GM23338 (cell line): Measurements from ENCODE around the gene MIF. TPM values are rescaled to one million over a fixed set of nuclear protein-coding genes. Genes with fewer than 3 reads are reported as not detected.

Source experiments
- ATAC-seq: fragments of 200-7000 bp; cut with Tn5 transposase; 3 replicates; pipeline ENCODE4 v1.9.1; 2020
- DNase-seq: peaks from one replicate; pipeline ENCODE4 v3.0.0-alpha.2; 2015; ENCODE audit warnings: low spot score
- H2AFZ ChIP-seq: fragments of 200-600 bp; sonication (generic); 2 replicates; pipeline ENCODE4 v1.8.0; 2016; ENCODE audit warnings: antibody characterized with exemption, mild to moderate bottlenecking, moderate library complexity
- H3F3A ChIP-seq: fragments of 200-600 bp; sonication (generic); replicated peaks from 2 replicates; pipeline ENCODE4 v1.8.0; 2017; ENCODE audit warnings: antibody characterized with exemption, mixed run types, low read depth
- H3K27ac ChIP-seq: fragments of 200-600 bp; sonication (generic); 2 replicates; pipeline ENCODE4 v1.6.1; 2016; ENCODE audit warnings: low read depth
- H3K27me3 ChIP-seq: fragments of 200-600 bp; sonication (generic); 2 replicates; pipeline ENCODE4 v1.8.0; 2016; ENCODE audit warnings: mild to moderate bottlenecking, mixed run types, moderate library complexity; ENCODE audit not compliant: insufficient read depth
- H3K36me3 ChIP-seq: fragments of 200-600 bp; sonication (generic); 2 replicates; pipeline ENCODE4 v1.8.0; 2016; ENCODE audit warnings: mild to moderate bottlenecking; ENCODE audit not compliant: insufficient read depth
- H3K4me1 ChIP-seq: fragments of 200-600 bp; sonication (generic); 2 replicates; pipeline ENCODE4 v1.8.0; 2016; ENCODE audit warnings: mild to moderate bottlenecking, moderate library complexity; ENCODE audit not compliant: insufficient read depth
- H3K4me2 ChIP-seq: fragments of 200-600 bp; sonication (generic); 2 replicates; pipeline ENCODE4 v1.7.1; 2017; ENCODE audit warnings: mixed run types
- H3K4me3 ChIP-seq: fragments of 200-600 bp; sonication (generic); 2 replicates; pipeline ENCODE4 v1.6.1; 2016; ENCODE audit warnings: mixed run types
- H3K79me2 ChIP-seq: fragments of 200-600 bp; sonication (generic); replicated peaks from 2 replicates; pipeline ENCODE4 v1.8.0; 2017; ENCODE audit warnings: mild to moderate bottlenecking; ENCODE audit not compliant: insufficient read depth
- H3K9me2 ChIP-seq: fragments of 200-600 bp; sonication (generic); 2 replicates; pipeline ENCODE4 v1.8.0; 2017; ENCODE audit not compliant: insufficient read depth
- H4K20me1 ChIP-seq: fragments of 200-600 bp; sonication (generic); replicated peaks from 2 replicates; pipeline ENCODE4 v1.8.0; 2017; ENCODE audit warnings: mild to moderate bottlenecking; ENCODE audit not compliant: insufficient read depth
- H3K27ac Mint-ChIP-seq: 2 replicates; pipeline ENCODE4 v1.8.0; 2020; ENCODE audit warnings: inconsistent platforms, mild to moderate bottlenecking, moderate library complexity, mixed read lengths
- H3K27me3 Mint-ChIP-seq: 3 replicates; pipeline ENCODE4 v1.8.0; 2022; ENCODE audit warnings: low read depth, mild to moderate bottlenecking, moderate library complexity, mixed read lengths, inconsistent platforms; ENCODE audit not compliant: insufficient read depth, poor library complexity
- H3K36me3 Mint-ChIP-seq: 3 replicates; pipeline ENCODE4 v1.8.0; 2021; ENCODE audit warnings: low read depth, mild to moderate bottlenecking, inconsistent platforms, moderate library complexity, mixed read lengths
- H3K4me1 Mint-ChIP-seq: 3 replicates; pipeline ENCODE4 v1.8.0; 2020; ENCODE audit warnings: mild to moderate bottlenecking, inconsistent platforms, mixed read lengths
- H3K4me3 Mint-ChIP-seq: 3 replicates; pipeline ENCODE4 v1.8.0; 2021; ENCODE audit warnings: moderate library complexity, mild to moderate bottlenecking, inconsistent platforms, mixed read lengths
- H3K9me3 Mint-ChIP-seq: 3 replicates; pipeline ENCODE4 v1.8.0; 2020; ENCODE audit warnings: moderate library complexity, mild to moderate bottlenecking, inconsistent platforms, mixed read lengths
- CREB1 ChIP-seq: fragments of 250-450 bp; sonication (Bioruptor Pico); IDR thresholded peaks from 2 replicates; pipeline ENCODE4 v1.5.0; 2020; ENCODE audit warnings: low read depth, mild to moderate bottlenecking, moderate library complexity
- EZH2 ChIP-seq: fragments of 200-600 bp; sonication (generic); IDR thresholded peaks from one replicate; pipeline ENCODE4 v1.8.0; 2017; ENCODE audit warnings: antibody characterized with exemption, mild to moderate bottlenecking, low read depth; ENCODE audit not compliant: unreplicated experiment
- EZH2phosphoT487 ChIP-seq: fragments of 200-600 bp; sonication (generic); IDR thresholded peaks from one replicate; pipeline ENCODE4 v1.8.1; 2018; ENCODE audit warnings: antibody characterized with exemption; ENCODE audit not compliant: unreplicated experiment
- JUNB ChIP-seq: IDR thresholded peaks from one replicate; pipeline ENCODE4 v1.6.1; 2016; ENCODE audit warnings: antibody characterized with exemption; ENCODE audit not compliant: unreplicated experiment
- POLR2AphosphoS5 ChIP-seq: IDR thresholded peaks from 2 replicates; pipeline ENCODE4 v1.6.1; 2016; ENCODE audit warnings: antibody characterized with exemption, low read depth
- STAT1 ChIP-seq: IDR thresholded peaks from one replicate; pipeline ENCODE4 v1.6.1; 2016; ENCODE audit warnings: antibody characterized with exemption; ENCODE audit not compliant: unreplicated experiment
- ZNF114 ChIP-seq: fragments of 250-450 bp; sonication (Bioruptor Pico); IDR thresholded peaks from 2 replicates; pipeline ENCODE4 v1.5.0; 2020; ENCODE audit warnings: mild to moderate bottlenecking, moderate library complexity
- ZNF331 ChIP-seq: fragments of 250-450 bp; sonication (Bioruptor Pico); IDR thresholded peaks from 2 replicates; pipeline ENCODE4 v1.5.0; 2020; ENCODE audit warnings: low read depth, mild to moderate bottlenecking, moderate library complexity
- polyA plus RNA-seq: library from polyadenylated mRNA; unstranded; fragments of >200 nt; fragmentation: Nextera tagmentation; extraction: Ambion mirVana; gene quantifications from 2 replicates; pipeline ENCODE4 v1.2.1, GENCODE V29; 2016
- total RNA-seq: library from RNA; depleted of rRNA; stranded (reverse); fragments of >200 nt; shearing (Covaris generic); gene quantifications from 2 replicates; pipeline ENCODE4 v1.2.3, GENCODE V29; 2014
- TF ChIP-seq, protein P1 (sequence below), 2 experiments: fragments of 200-600 bp in 1 of 2; sonication (generic) in 1 of 2; conservative IDR thresholded peaks; 2 replicates each; pipeline versions ENCODE4 v1.5.1 to v1.6.1; 2016 to 2017; ENCODE audit warnings: antibody characterized with exemption in 2 of 2, low read depth in 2 of 2, mild to moderate bottlenecking in 2 of 2, moderate library complexity in 1 of 2
- TF ChIP-seq, protein P2 (sequence below): IDR thresholded peaks from one replicate; pipeline ENCODE4 v1.6.1; 2018; ENCODE audit warnings: antibody characterized with exemption; ENCODE audit not compliant: unreplicated experiment
- TF ChIP-seq, protein P3 (sequence below): IDR thresholded peaks from 2 replicates; pipeline ENCODE4 v1.6.1; 2016; ENCODE audit warnings: antibody characterized with exemption

MIF gene
- total and polyA plus RNA-seq, 2 experiments from 2014 or later: 800 to 5,205 TPM

DNA sequence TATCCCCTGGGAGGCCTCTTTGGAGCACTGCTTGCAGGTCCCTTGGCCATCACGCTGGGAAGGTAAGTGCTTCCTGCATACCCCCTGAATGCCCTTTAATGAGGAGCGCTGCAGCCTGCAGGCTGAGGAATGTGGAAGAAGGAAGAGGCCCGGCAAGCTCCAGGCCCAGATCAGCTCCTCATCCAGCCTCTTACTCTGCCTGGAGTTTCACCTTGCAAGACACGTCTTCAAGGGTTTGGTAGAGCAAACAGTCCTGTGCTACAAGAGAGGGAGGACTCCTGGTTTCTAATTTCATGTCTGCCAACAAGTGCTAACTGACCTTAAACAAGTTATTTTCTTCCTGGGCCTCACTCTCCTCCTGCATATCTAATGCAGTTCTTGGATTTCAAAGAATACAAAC is 25.6 kb upstream of the MIF start (continued):
- TF ChIP-seq, protein P1, sequence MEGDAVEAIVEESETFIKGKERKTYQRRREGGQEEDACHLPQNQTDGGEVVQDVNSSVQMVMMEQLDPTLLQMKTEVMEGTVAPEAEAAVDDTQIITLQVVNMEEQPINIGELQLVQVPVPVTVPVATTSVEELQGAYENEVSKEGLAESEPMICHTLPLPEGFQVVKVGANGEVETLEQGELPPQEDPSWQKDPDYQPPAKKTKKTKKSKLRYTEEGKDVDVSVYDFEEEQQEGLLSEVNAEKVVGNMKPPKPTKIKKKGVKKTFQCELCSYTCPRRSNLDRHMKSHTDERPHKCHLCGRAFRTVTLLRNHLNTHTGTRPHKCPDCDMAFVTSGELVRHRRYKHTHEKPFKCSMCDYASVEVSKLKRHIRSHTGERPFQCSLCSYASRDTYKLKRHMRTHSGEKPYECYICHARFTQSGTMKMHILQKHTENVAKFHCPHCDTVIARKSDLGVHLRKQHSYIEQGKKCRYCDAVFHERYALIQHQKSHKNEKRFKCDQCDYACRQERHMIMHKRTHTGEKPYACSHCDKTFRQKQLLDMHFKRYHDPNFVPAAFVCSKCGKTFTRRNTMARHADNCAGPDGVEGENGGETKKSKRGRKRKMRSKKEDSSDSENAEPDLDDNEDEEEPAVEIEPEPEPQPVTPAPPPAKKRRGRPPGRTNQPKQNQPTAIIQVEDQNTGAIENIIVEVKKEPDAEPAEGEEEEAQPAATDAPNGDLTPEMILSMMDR (conservative IDR thresholded peaks at IDR 0.05; ENCODE audit: low read depth in 2 of 2): no peak
- no peak for TF ChIP-seq EZH2phosphoT487
- TF ChIP-seq STAT1: no peak
- no peak for TF ChIP-seq EZH2

DNA sequence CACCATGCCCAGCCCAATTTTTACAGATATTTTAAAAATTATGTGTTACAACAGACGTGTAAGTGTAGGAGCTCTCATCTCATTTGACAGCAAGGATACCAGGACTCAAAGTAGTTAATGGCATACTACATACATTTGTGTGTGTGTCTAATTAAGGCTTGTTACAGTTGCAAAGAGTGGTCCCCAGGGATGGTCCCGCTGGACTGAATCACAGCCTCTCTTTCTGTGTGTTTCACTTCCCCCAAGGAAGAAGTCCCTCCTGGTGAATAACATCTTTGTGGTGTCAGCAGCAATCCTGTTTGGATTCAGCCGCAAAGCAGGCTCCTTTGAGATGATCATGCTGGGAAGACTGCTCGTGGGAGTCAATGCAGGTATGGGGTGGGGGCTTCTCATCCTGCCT is 19.3 kb upstream of the MIF start:
- DNase-seq (no peak), ATAC-seq (no peak)
- Histone ChIP-seq H3K27ac (no peak overlapping the region), H3K4me3 (no peak overlapping the region), H3K4me1 (no peaks in the 10 kb centered on the region), H3K4me2 (no peak overlapping the region), H3K79me2 (no peaks in the 10 kb centered on the region), H3F3A (no peaks in the 10 kb centered on the region), H2AFZ (no peak overlapping the region), H3K9me2 (no peaks in the 10 kb centered on the region), H3K36me3 (no peaks in the 10 kb centered on the region), H4K20me1 (no peaks in the 10 kb centered on the region), H3K27me3 (no peaks in the 10 kb centered on the region)
- Mint-ChIP-seq H3K4me1 (peaks cover 3% of the 10 kb centered on the region; the same call in 2 of the 3 replicates), H3K4me3 (no peak overlapping the region), H3K36me3 (peaks cover 29% of the 10 kb centered on the region), H3K27ac (no peak overlapping the region), H3K9me3 (no peaks in the 10 kb centered on the region), H3K27me3 (no peaks in the 10 kb centered on the region)
- no peak for TF ChIP-seq ZNF114 (CRISPR knock-in tag)
- no peak for TF ChIP-seq POLR2AphosphoS5
- TF ChIP-seq, protein P2, sequence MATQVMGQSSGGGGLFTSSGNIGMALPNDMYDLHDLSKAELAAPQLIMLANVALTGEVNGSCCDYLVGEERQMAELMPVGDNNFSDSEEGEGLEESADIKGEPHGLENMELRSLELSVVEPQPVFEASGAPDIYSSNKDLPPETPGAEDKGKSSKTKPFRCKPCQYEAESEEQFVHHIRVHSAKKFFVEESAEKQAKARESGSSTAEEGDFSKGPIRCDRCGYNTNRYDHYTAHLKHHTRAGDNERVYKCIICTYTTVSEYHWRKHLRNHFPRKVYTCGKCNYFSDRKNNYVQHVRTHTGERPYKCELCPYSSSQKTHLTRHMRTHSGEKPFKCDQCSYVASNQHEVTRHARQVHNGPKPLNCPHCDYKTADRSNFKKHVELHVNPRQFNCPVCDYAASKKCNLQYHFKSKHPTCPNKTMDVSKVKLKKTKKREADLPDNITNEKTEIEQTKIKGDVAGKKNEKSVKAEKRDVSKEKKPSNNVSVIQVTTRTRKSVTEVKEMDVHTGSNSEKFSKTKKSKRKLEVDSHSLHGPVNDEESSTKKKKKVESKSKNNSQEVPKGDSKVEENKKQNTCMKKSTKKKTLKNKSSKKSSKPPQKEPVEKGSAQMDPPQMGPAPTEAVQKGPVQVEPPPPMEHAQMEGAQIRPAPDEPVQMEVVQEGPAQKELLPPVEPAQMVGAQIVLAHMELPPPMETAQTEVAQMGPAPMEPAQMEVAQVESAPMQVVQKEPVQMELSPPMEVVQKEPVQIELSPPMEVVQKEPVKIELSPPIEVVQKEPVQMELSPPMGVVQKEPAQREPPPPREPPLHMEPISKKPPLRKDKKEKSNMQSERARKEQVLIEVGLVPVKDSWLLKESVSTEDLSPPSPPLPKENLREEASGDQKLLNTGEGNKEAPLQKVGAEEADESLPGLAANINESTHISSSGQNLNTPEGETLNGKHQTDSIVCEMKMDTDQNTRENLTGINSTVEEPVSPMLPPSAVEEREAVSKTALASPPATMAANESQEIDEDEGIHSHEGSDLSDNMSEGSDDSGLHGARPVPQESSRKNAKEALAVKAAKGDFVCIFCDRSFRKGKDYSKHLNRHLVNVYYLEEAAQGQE: no peak

DNA sequence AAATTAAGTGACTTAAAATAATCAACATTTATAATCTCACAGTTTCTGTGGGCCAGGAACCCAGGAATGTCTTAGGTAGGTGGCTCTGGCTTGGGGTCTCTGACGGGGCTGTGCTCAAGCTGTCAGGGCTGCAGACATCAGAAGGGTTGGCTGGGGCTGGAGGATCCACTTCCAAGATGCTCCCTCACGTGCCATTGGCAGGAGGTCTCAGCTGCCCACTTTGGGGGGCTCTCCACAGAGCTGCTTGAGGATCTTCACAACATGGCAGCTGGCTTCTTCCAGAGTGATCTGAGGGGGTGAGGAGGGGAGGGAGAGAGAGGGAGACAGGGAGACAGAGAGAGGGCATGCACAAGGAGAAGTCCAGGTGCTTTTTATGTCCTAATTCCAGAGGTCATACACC is 18.4 kb upstream of the MIF start:
- no peaks in the 10 kb centered on the region for H3K36me3 ChIP-seq
- H3K4me3 Mint-ChIP-seq: no peak overlapping the region
- TF ChIP-seq ZNF114 (CRISPR knock-in tag): no peak
- TF ChIP-seq ZNF331 (CRISPR knock-in tag): no peak
- TF ChIP-seq JUNB: no peak
- TF ChIP-seq, protein P3, sequence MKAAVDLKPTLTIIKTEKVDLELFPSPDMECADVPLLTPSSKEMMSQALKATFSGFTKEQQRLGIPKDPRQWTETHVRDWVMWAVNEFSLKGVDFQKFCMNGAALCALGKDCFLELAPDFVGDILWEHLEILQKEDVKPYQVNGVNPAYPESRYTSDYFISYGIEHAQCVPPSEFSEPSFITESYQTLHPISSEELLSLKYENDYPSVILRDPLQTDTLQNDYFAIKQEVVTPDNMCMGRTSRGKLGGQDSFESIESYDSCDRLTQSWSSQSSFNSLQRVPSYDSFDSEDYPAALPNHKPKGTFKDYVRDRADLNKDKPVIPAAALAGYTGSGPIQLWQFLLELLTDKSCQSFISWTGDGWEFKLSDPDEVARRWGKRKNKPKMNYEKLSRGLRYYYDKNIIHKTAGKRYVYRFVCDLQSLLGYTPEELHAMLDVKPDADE: no peak
- TF ChIP-seq CREB1 (CRISPR knock-in tag): no peak
- TF ChIP-seq, protein P1 (conservative IDR thresholded peaks at IDR 0.05; ENCODE audit: low read depth in 2 of 2): no peak

More for the DNA sequence above, 18.4 kb upstream of the MIF start:
- Histone ChIP-seq H3F3A (no peaks in the 10 kb centered on the region), H2AFZ (no peak overlapping the region), H3K4me2 (no peak overlapping the region), H4K20me1 (no peaks in the 10 kb centered on the region), H3K9me2 (no peaks in the 10 kb centered on the region), H3K27ac (no peak overlapping the region), H3K4me3 (no peak overlapping the region), H3K79me2 (no peaks in the 10 kb centered on the region), H3K27me3 (no peaks in the 10 kb centered on the region), H3K4me1 (no peaks in the 10 kb centered on the region)
- H3K27ac Mint-ChIP-seq: no peak overlapping the region
- peaks cover 25% of the 10 kb centered on the region for H3K36me3 Mint-ChIP-seq
- H3K4me1 Mint-ChIP-seq: peaks cover 3% of the 10 kb centered on the region; the same call in 2 of the 3 replicates
- H3K27me3 Mint-ChIP-seq: no peaks in the 10 kb centered on the region
- no peak for DNase-seq
- no peak for ATAC-seq
- H3K9me3 Mint-ChIP-seq: no peaks in the 10 kb centered on the region
